Endothelial cell of umbilical vein (primary cell): ENCODE measurements around the gene JMJD6. TPM values are rescaled to one million over a fixed set of nuclear protein-coding genes. Genes with fewer than 3 reads are reported as not detected.
A peak's percentile ranks its signal among the peaks of the same experiment; 100 is the strongest.

Experiments
- BruUV-seq: library from RNA; stranded (reverse); fragments of 400-500 nt; replicated peaks from 2 replicates; lab custom pipeline; 2021; lab: Mats Ljungman, UMichigan
- CTCF ChIA-PET: fragments of 300-600, 350-600 bp; sonication (Branson Sonifier 250); formaldehyde crosslinking; loops from one replicate; lab custom pipeline; 2021; ENCODE audit warnings: antibody characterized with exemption, inconsistent platforms; lab: Charles Lee
- POLR2A ChIA-PET: fragments of 300-600, 350-600 bp; sonication (Branson Sonifier 250); formaldehyde crosslinking; loops from one replicate; lab custom pipeline; 2021; ENCODE audit warnings: antibody characterized with exemption, inconsistent platforms; lab: Charles Lee
- DNase-seq: peaks from one replicate; pipeline ENCODE4 v3.0.0-alpha.2; 2011; ENCODE audit warnings: low read depth, low spot score
- FAIRE-seq: peaks from 2 replicates; lab custom pipeline; 2011; peaks lifted over from hg19 to GRCh38; lab: Jason Lieb, UNC
- H2AFZ ChIP-seq: 2 replicates; pipeline ENCODE4 v1.6.0; 2012; ENCODE audit warnings: low read depth, low read length, control low read depth, inconsistent platforms
- H3K27ac ChIP-seq: 2 replicates; pipeline ENCODE4 v1.5.1; 2011; ENCODE audit warnings: low read depth, mild to moderate bottlenecking, control low read depth, low read length, moderate library complexity; ENCODE audit not compliant: insufficient read depth
- H3K27me3 ChIP-seq, 2 experiments: 2 replicates each; pipeline versions ENCODE4 v1.6.0 to v1.6.1; 2011; ENCODE audit warnings: low read length in 2 of 2, mixed read lengths in 1 of 2; ENCODE audit not compliant: control insufficient read depth in 2 of 2, insufficient read depth in 2 of 2
- H3K36me3 ChIP-seq, 2 experiments: 2 replicates in 1 of 2; 3 replicates in 1 of 2; pipeline ENCODE4 v1.5.1; 2011; ENCODE audit warnings: low read length in 2 of 2, mild to moderate bottlenecking in 1 of 2, moderate library complexity in 1 of 2; ENCODE audit not compliant: control insufficient read depth in 2 of 2, insufficient read depth in 2 of 2; ENCODE audit errors: extremely low read depth in 1 of 2
- H3K4me1 ChIP-seq: 3 replicates; pipeline ENCODE4 v1.5.1; 2011; ENCODE audit warnings: mild to moderate bottlenecking, low read length; ENCODE audit not compliant: control insufficient read depth, insufficient read depth; ENCODE audit errors: extremely low read depth
- H3K4me2 ChIP-seq: 2 replicates; pipeline ENCODE4 v1.6.1; 2011; ENCODE audit warnings: low read length, control low read depth, mixed read lengths; ENCODE audit not compliant: insufficient read depth
- H3K4me3 ChIP-seq, 3 experiments: fragments of 200-600 bp in 1 of 3; sonication (generic), shearing (Covaris generic) in 1 of 3; replicated peaks in 1 of 3; 2 replicates each; pipeline ENCODE4 v1.5.1; 2011 to 2016; ENCODE audit warnings: control low read depth in 3 of 3, low read length in 3 of 3, mild to moderate bottlenecking in 2 of 3, inconsistent platforms in 1 of 3, low read depth in 1 of 3, moderate library complexity in 1 of 3; ENCODE audit not compliant: insufficient read depth in 1 of 3
- H3K79me2 ChIP-seq: 2 replicates; pipeline ENCODE4 v1.6.0; 2012; ENCODE audit warnings: low read length, inconsistent platforms; ENCODE audit not compliant: control insufficient read depth, insufficient read depth
- H3K9ac ChIP-seq: replicated peaks from 2 replicates; pipeline ENCODE3; 2011; ENCODE audit warnings: low read length, control low read depth; ENCODE audit not compliant: insufficient read depth; ENCODE audit errors: extremely low read depth
- H3K9me1 ChIP-seq: replicated peaks from 3 replicates; pipeline ENCODE4 v1.6.0; 2011; ENCODE audit warnings: mild to moderate bottlenecking, low read length; ENCODE audit not compliant: control insufficient read depth, insufficient read depth; ENCODE audit errors: extremely low read depth
- H3K9me3 ChIP-seq: replicated peaks from 2 replicates; pipeline ENCODE4 v1.5.1; 2012; ENCODE audit warnings: low read length, inconsistent platforms; ENCODE audit not compliant: control insufficient read depth, insufficient read depth
- H4K20me1 ChIP-seq: replicated peaks from 2 replicates; pipeline ENCODE3; 2011; ENCODE audit warnings: mild to moderate bottlenecking, low read length; ENCODE audit not compliant: control insufficient read depth, insufficient read depth; ENCODE audit errors: extremely low read depth
- EZH2 ChIP-seq: IDR thresholded peaks from 2 replicates; pipeline ENCODE4 v1.6.1; 2012; ENCODE audit warnings: borderline replicate concordance, low read depth, mild to moderate bottlenecking, moderate library complexity, low read length, inconsistent platforms; ENCODE audit not compliant: severe bottlenecking
- FOS ChIP-seq: IDR thresholded peaks from 2 replicates; pipeline ENCODE4 v1.6.1; 2011; ENCODE audit warnings: mild to moderate bottlenecking, low read length, moderate library complexity, borderline replicate concordance; ENCODE audit not compliant: insufficient read depth
- GATA2 ChIP-seq: IDR thresholded peaks from 2 replicates; pipeline ENCODE4 v1.7.0; 2011; ENCODE audit warnings: low read depth, mild to moderate bottlenecking, moderate library complexity, mixed read lengths, low read length; ENCODE audit not compliant: insufficient read length, insufficient read depth
- JUN ChIP-seq: IDR thresholded peaks from 2 replicates; pipeline ENCODE4 v1.6.1; 2011; ENCODE audit warnings: borderline replicate concordance, low read depth; ENCODE audit not compliant: insufficient read length, insufficient read depth
- MYC ChIP-seq: IDR thresholded peaks from one replicate; pipeline ENCODE4 v1.6.1; 2011; ENCODE audit warnings: mild to moderate bottlenecking, low read depth, low read length
- POLR2A ChIP-seq: IDR thresholded peaks from 2 replicates; pipeline ENCODE4 v1.6.1; 2012; ENCODE audit warnings: low read depth, mild to moderate bottlenecking, control low read depth, low read length
- POLR2AphosphoS5 ChIP-seq: IDR thresholded peaks from 2 replicates; pipeline ENCODE4 v1.6.1; 2012; ENCODE audit warnings: low read depth, mild to moderate bottlenecking, control low read depth, low read length, moderate library complexity; ENCODE audit not compliant: insufficient read depth
- dilution Hi-C: fragments of 300-500 bp; cut with MboI; formaldehyde crosslinking; loops from one replicate; pipeline ENCODE4 v1.15.0; 2019; ENCODE audit warnings: low sequenced_read_pairs; ENCODE audit not compliant: extremely low pct_ligation_motif_present
- intact Hi-C: fragments of 100-400 bp; cut with micrococcal nuclease; formaldehyde crosslinking; loops from one replicate; pipeline ENCODE4 v1.10.0; 2022
- polyA plus RNA-seq, 4 experiments: library from polyadenylated mRNA; depleted of rRNA in 3 of 4; stranded (reverse) in 3 of 4; unstranded in 1 of 4; fragments of >200 nt; gene quantifications; 2 replicates each; pipeline versions ENCODE4 v1.2.1 to v1.2.3, GENCODE V29; 2011 to 2012; ENCODE audit warnings: missing spikeins in 1 of 4
- total RNA-seq: library from RNA; stranded (reverse); gene quantifications from 2 replicates; pipeline ENCODE4 v1.2.3, GENCODE V29; 2021
- TF ChIP-seq, protein P1 (sequence below), 2 donors: IDR thresholded peaks; 1 replicate in 1 of 2; 2 replicates in 1 of 2; pipeline ENCODE4 v1.5.1; 2011; ENCODE audit warnings: low read length in 2 of 2, mild to moderate bottlenecking in 2 of 2, moderate library complexity in 2 of 2, control low read depth in 1 of 2, inconsistent platforms in 1 of 2, low read depth in 1 of 2; ENCODE audit not compliant: insufficient read depth in 1 of 2; ENCODE audit errors: extremely low read depth in 1 of 2
- TF ChIP-seq, protein P2 (sequence below): IDR thresholded peaks from 2 replicates; pipeline ENCODE4 v1.6.1; 2011; ENCODE audit not compliant: insufficient read depth, insufficient read length

The JMJD6 gene
- total and polyA plus RNA-seq, 2 donors (not counting 3 experiments of a cell fraction or from before 2014, with no cell fraction given) = 19.8 to 36.6 TPM

DNA sequence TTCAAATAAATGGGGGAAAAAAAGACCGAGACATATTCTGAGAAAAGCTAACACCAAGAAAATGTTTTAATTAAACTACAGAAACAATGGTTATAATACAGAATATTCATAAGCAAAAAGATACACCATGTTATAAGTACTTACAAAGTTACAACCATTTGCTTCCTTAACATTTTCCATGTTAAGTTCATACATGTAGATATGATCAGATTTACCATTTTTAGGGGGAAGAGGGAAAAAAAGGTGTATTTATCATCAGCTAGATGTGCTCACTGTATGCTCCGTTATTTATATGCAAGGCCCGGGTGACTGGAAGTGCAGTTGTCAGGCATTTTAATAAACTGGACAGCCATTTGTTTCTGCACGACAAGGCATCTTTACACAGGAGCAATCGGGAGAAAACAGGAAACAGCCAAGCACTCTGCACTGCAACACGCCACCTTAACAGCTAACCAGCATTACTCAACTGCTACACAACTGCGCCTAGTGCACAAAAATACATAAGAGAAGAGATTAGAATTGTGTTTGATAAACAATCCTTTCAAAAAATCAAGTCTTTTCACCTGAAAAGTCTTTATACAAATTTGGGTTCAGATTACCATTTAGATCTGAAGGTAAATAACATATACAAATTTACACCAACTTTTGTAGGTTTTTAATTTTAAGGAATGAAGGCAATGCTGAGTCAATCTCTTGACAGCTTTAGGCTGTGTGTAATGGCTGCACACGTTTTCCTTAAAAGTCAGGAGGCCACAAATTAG is 7.9 kb upstream of the JMJD6 start:
- Histone ChIP-seq H3K27me3 (no peaks in the 10 kb centered on the region), H3K4me2 (peak overlapping the region; percentile 99), H3K9me3 (no peaks in the 10 kb centered on the region), H4K20me1 (peaks cover 6% of the 10 kb centered on the region), H3K4me3 (peak overlapping the region; percentile 65 to 92 (median 90)), H3K4me1 (peaks cover 32% of the 10 kb centered on the region), H2AFZ (no peak overlapping the region), H3K27ac (peak overlapping the region; percentile 83), H3K9ac (peak overlapping the region; percentile 97), H3K79me2 (peaks cover 68% of the 10 kb centered on the region), H3K36me3 (peaks cover 8 to 33% of the 10 kb centered on the region in 2 experiments), H3K9me1 (no peaks in the 10 kb centered on the region)
- DNase-seq = peak; percentile 77
- intact Hi-C loops = no loop called here
- ChIA-PET CTCF (interaction anchor here (0.8 to 1.4 kb wide), 3 partner anchors 10 to 176 kb away, joined by 3 to 6 read pairs (median 3); no protein-coding TSS in a partner anchor), POLR2A (no interaction called here)
- BruUV-seq = no TSS peak
- dilution Hi-C loops = no loop called here
- peak; percentile 81 for FAIRE-seq
- TF ChIP-seq POLR2A = no peak
- no peak for TF ChIP-seq MYC
- TF ChIP-seq, protein P1, sequence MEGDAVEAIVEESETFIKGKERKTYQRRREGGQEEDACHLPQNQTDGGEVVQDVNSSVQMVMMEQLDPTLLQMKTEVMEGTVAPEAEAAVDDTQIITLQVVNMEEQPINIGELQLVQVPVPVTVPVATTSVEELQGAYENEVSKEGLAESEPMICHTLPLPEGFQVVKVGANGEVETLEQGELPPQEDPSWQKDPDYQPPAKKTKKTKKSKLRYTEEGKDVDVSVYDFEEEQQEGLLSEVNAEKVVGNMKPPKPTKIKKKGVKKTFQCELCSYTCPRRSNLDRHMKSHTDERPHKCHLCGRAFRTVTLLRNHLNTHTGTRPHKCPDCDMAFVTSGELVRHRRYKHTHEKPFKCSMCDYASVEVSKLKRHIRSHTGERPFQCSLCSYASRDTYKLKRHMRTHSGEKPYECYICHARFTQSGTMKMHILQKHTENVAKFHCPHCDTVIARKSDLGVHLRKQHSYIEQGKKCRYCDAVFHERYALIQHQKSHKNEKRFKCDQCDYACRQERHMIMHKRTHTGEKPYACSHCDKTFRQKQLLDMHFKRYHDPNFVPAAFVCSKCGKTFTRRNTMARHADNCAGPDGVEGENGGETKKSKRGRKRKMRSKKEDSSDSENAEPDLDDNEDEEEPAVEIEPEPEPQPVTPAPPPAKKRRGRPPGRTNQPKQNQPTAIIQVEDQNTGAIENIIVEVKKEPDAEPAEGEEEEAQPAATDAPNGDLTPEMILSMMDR (IDR thresholded peaks at IDR 0.05; ENCODE audit: extremely low read depth in 1 of 2, insufficient read depth in 1 of 2, low read depth in 1 of 2, low read length in 2 of 2) = no peak
- TF ChIP-seq POLR2AphosphoS5 = no peak
- no peak for TF ChIP-seq EZH2
- TF ChIP-seq JUN = no peak
- TF ChIP-seq, protein P2, sequence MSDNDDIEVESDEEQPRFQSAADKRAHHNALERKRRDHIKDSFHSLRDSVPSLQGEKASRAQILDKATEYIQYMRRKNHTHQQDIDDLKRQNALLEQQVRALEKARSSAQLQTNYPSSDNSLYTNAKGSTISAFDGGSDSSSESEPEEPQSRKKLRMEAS = no peak
- TF ChIP-seq FOS = no peak
- no peak for TF ChIP-seq GATA2
